ENCODE data around the gene TSGA10IP.
"Not testable (repeated sequence)": the region's sequence is repeated elsewhere in the genome, so short reads cannot be mapped to it uniquely, and the experiment has no call there.

The TSGA10IP gene

GRCh38 chr11:65947603-65948125 lies 2.4 kb downstream of the TSGA10IP start:
- DNase-seq: no peak

DNA sequence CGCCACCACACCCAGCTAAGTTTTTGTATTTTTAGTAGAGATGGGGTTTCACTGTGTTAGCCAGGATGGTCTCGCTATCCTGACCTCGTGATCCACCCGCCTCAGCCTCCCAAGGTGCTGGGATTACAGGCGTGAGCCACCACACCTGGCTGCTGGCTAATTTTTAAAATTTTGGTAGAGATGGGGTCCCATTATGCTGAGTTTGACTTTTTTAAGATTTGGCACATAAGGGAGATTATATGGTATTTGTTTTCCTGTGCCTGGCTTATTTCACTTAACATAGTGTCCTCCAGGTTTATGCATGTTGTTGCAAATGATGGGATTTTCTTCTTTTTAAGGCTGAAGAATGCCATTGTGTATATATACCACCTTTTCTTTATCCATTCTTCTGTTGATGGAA lies 5.4 kb downstream of the TSGA10IP start:
- not testable (repeated sequence) for DNase-seq

DNA sequence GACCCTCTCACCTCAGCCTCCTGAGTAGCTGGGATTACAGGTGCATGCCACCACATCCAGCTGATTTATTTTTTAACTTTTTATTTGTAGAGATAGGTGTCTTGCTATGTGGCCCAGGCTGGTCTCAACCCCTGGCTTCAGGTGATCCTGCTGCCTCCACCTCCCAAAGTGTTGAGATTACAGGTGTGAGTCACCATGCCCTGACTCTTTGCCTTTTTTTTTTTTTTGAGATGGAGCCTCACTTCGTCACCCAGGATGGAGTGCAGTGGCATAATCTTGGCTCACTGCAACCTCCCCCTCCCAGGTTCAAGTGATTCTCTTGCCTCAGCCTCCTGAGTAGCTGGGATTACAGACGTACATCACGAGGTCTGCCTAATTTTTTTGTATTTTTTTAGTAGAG lies 6.4 kb downstream of the TSGA10IP start:
- not testable (repeated sequence) for DNase-seq

GRCh38 chr11:65952052-65952521 lies 6.8 kb downstream of the TSGA10IP start:
- no peak for DNase-seq

DNA sequence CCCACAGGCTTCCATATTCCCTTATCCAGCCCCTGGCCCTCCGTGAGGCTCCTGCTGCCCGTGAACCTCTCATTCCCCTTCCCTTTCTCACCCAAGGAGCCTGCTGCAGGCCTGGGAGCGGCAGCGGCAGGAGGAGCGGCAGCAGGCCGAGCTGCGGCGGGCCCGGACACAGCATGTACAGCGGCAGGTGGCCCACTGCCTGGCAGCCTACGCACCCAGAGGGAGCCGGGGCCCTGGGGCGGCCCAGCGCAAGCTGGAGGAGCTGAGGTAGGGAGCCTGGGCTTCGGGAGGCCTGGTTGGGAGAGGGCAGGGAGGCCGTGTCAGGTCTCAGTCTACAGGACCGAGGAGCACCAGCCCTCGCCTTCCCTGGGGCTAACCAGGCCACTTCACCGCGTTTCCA lies 8.2 kb downstream of the TSGA10IP start:
- no peak for DNase-seq

- no peak for DNase-seq
Observed at GRCh38 chr11:65954771-65955170, 9.5 kb downstream of the TSGA10IP start.

DNA sequence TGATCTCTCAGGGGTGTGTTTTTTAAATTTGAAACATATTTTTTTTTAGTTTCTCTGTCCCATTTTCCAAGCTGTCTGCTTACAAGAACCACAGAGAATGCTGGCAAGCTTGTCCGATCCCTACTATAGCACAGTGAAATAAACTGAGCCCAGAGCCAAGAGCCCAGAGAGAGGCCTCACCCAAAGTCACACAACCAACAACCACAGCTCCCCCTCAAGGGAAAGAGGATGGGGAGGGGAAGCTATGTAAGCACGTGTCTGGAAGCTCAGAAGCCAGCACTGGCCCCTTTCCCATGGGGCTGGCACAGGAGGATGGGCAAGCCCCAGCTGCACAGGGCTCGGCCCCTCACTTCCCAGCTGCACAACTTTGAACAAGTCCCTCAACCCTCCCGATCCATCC lies 13.0 kb downstream of the TSGA10IP start:
- DNase-seq: no peak

- DNase-seq: no peak
Observed at GRCh38 chr11:65958774-65959420, 13.6 kb downstream of the TSGA10IP start.

DNA sequence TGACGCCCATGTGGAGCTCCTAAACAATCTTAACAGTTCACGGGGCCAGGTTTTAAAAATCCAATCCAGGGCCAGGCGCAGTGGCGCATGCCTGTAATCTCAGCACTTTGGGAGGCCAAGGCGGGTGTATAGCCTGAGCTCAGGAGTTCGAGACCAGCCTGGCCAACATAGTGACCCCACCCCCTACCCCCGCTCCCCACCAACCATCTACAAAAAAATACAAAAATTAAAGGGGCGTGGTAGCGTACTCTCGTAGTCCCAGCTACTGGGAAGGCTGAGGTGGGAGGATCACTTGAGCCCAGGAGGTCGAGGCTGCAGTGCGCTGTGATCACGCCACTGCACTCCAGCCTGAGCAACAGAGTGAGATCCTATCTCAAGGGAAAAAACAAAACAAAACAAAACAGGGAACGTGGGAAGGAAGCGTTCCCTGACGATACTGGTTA lies 15.6 kb downstream of the TSGA10IP start:
- DNase-seq: no peak

- DNase-seq: peak; percentile 98 to 99
Observed at GRCh38 chr11:65961267-65962140, 16.2 kb downstream of the TSGA10IP start, which contains the start of gene SART1. Gene SART1, plus strand, starts transcription at chr11:65961734. Its CDS starts 47 bp downstream, at chr11:65961781.

DNA sequence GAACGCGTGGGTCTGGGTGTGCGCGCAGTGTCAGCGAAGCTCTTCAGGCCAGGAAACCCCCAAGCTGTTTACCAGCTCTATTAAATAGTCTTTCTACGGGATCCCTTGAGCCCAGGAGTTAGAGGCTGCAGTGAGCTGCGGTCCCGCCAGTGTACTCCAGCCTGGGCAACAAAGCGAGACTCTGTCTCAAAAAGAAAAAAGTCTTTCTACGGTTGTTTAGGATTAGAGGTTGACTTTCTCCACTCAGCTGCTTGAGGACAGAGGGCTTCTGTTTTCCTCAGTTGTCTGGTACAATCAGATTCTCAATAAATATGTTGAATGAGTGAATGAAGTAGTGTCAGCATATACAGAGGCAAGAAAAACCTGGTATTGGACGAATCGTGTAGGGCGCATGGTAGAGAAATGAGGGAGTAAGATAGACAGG lies 16.9 kb downstream of the TSGA10IP start:
- no peak for DNase-seq

DNA sequence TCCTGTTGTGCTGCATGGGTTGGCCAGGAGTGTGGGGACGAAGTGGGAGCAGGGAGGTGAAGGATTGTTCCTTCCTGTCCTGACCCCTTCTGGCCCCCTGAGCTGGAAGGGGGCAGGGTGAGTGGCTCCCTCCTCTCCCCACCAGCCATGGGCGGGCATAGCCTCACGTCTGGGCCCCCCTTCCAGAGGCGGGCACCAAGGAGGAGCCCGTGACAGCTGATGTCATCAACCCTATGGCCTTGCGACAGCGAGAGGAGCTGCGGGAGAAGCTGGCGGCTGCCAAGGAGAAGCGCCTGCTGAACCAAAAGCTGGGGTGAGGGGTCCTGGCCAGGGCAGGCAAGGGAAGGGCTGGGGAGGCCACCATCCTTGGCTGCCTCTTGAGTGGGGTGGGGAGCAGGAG lies 19.6 kb downstream of the TSGA10IP start:
- no peak for DNase-seq

- DNase-seq: no peak
Observed at GRCh38 chr11:65965986-65966762, 20.9 kb downstream of the TSGA10IP start.

- DNase-seq: no peak
Observed at GRCh38 chr11:65967329-65967934, 22.2 kb downstream of the TSGA10IP start.

GRCh38 chr11:65968600-65969482 lies 23.6 kb downstream of the TSGA10IP start:
- peak; percentile 80 to 89 for DNase-seq

- no peak for DNase-seq
Observed at GRCh38 chr11:65972116-65972515, 26.8 kb downstream of the TSGA10IP start.

GRCh38 chr11:65973439-65974110 lies 28.3 kb downstream of the TSGA10IP start:
- DNase-seq: no peak

DNA sequence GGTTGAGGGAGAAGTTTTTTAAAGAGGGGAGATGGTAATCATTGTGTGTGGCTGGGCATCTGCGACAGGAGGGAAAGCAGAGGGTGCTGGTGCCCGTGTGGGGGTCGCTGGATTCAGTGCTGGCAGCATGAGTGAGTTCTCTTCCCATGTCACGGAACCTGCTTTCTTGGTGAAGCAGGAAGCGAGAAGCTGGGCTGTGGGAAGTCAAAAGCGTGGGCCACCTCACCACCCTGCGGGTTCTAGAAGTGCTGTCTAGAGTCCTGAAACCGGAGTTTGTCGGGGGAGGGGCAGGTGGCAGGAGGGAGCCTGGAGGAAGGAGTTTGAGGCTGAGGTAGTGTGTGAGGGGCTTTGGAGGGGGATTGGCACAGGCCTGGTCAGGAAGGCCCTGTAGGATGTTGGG lies 30.5 kb downstream of the TSGA10IP start:
- peak in 1 of 2 donors; percentile 16 for DNase-seq

DNA sequence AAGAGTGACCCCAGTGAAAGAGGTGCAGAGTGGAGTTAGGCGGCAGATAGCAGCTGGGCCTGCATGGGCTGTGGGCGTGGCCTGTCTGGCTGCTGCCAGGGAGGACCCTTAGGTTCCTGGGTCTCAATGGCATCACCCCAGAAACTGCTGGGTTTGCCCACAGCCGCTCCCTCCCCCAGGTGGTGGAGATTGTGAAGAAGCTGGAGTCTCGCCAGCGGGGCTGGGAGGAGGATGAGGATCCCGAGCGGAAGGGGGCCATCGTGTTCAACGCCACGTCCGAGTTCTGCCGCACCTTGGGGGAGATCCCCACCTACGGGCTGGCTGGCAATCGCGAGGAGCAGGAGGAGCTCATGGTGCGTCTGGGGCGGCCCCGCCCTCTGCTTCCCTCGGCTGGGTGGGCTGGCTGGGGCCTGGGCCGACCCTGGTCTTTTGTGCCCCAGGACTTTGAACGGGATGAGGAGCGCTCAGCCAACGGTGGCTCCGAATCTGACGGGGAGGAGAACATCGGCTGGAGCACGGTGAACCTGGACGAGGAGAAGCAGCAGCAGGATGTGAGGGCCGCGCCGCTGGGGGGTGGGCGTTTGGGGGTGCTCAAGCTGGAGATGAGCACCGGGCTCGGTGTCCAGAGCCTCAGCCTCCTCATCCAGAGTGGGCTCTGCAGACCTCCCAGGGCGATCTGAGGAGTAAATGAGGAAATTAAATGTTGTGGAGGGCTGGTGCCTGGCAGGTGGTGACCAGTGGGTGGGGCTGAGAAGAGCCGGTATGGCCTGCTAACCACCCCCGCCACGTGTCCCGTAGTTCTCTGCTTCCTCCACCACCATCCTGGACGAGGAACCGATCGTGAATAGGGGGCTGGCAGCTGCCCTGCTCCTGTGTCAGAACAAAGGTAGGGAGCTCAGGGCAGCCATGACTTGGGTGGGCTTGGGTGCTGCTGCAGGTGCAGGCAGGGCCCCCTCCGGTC lies 31.2 kb downstream of the TSGA10IP start:
- DNase-seq: no peak
